BJ (cell line): Measurements from ENCODE around the gene NLGN1. TPM values are rescaled to one million over a fixed set of nuclear protein-coding genes. Genes with fewer than 3 reads are reported as not detected.

Experiments used
- CTCF ChIA-PET: fragments of 350-600 bp; formaldehyde crosslinking; extraction: SDS; loops from one replicate; lab custom pipeline; 2021; ENCODE audit warnings: antibody characterized with exemption, inconsistent platforms; lab: Yijun Ruan, JAX
- POLR2A ChIA-PET: fragments of 300-600 bp; sonication (Branson Sonifier 250); formaldehyde crosslinking; extraction: SDS; loops from one replicate; lab custom pipeline; 2021; ENCODE audit warnings: antibody characterized with exemption; lab: Charles Lee
- DNase-seq: peaks from one replicate; pipeline ENCODE4 v3.0.0-alpha.2; 2011; ENCODE audit warnings: low read depth
- H3K27me3 ChIP-seq: 2 replicates; pipeline ENCODE4 v1.6.0; 2011; ENCODE audit warnings: low read length; ENCODE audit not compliant: control insufficient read depth, insufficient read depth
- H3K36me3 ChIP-seq: 2 replicates; pipeline ENCODE4 v1.5.1; 2011; ENCODE audit warnings: low read length; ENCODE audit not compliant: control insufficient read depth, insufficient read depth
- H3K4me3 ChIP-seq: 2 replicates; pipeline ENCODE4 v1.5.1; 2011; ENCODE audit warnings: low read depth, mild to moderate bottlenecking, control low read depth, low read length
- polyA plus RNA-seq: library from polyadenylated mRNA; depleted of rRNA; stranded (reverse); fragments of >200 nt; gene quantifications from 2 replicates; pipeline ENCODE4 v1.2.3, GENCODE V29; 2011
- TF ChIP-seq, protein P1 (sequence below): IDR thresholded peaks from 2 replicates; pipeline ENCODE4 v1.5.1; 2011; ENCODE audit warnings: low read depth, mild to moderate bottlenecking, control low read depth, inconsistent platforms, low read length, moderate library complexity; ENCODE audit not compliant: insufficient read depth

The NLGN1 gene
- polyA plus RNA-seq, 1 experiment = 15.5 TPM

DNA sequence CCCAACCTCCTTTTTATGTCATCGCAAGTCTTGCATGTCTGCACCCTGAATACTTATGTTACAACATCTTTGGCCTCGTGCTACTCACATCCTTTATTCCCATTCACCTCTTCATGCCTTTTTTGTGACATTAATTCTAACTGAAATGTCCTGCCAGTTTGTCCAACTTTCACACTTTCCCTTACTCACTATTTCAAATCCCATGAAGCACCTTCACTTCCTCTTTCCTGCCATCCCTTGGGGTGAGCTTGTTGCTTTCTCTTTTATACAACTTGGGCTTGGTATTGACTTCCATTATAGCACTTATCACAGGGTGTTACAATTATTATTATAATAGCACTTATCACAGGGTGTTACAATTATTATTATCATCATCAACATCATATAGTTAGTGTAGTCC, 496.3 kb downstream of the NLGN1 start:
- TF ChIP-seq, protein P1, sequence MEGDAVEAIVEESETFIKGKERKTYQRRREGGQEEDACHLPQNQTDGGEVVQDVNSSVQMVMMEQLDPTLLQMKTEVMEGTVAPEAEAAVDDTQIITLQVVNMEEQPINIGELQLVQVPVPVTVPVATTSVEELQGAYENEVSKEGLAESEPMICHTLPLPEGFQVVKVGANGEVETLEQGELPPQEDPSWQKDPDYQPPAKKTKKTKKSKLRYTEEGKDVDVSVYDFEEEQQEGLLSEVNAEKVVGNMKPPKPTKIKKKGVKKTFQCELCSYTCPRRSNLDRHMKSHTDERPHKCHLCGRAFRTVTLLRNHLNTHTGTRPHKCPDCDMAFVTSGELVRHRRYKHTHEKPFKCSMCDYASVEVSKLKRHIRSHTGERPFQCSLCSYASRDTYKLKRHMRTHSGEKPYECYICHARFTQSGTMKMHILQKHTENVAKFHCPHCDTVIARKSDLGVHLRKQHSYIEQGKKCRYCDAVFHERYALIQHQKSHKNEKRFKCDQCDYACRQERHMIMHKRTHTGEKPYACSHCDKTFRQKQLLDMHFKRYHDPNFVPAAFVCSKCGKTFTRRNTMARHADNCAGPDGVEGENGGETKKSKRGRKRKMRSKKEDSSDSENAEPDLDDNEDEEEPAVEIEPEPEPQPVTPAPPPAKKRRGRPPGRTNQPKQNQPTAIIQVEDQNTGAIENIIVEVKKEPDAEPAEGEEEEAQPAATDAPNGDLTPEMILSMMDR = no peak
- no peak for DNase-seq
- H3K36me3 ChIP-seq = no peaks in the 10 kb centered on the region
- H3K4me3 ChIP-seq = no peak overlapping the region
- CTCF ChIA-PET = no interaction called here
- POLR2A ChIA-PET = no interaction called here
- H3K27me3 ChIP-seq = no peaks in the 10 kb centered on the region

GRCh38 chr3:173897631-173898030, 500.1 kb downstream of the NLGN1 start:
- TF ChIP-seq, protein P1 = no peak
- ChIA-PET POLR2A (no interaction called here), CTCF (no interaction called here)
- no peaks in the 10 kb centered on the region for H3K27me3 ChIP-seq
- no peaks in the 10 kb centered on the region for H3K36me3 ChIP-seq
- no peak for DNase-seq
- H3K4me3 ChIP-seq = no peak overlapping the region

GRCh38 chr3:173901649-173902048, 504.1 kb downstream of the NLGN1 start:
- Histone ChIP-seq H3K27me3 (no peaks in the 10 kb centered on the region), H3K36me3 (no peaks in the 10 kb centered on the region), H3K4me3 (no peak overlapping the region)
- POLR2A ChIA-PET = no interaction called here
- DNase-seq = no peak
- CTCF ChIA-PET = no interaction called here
- TF ChIP-seq, protein P1 = no peak

- ChIA-PET POLR2A (no interaction called here), CTCF (interaction anchor here (1.1 kb wide), 1 partner anchor 18 kb away, joined by 3 read pairs; no protein-coding TSS in a partner anchor)
- TF ChIP-seq, protein P1 = no peak
- DNase-seq = no peak
- Histone ChIP-seq H3K4me3 (no peak overlapping the region), H3K27me3 (no peaks in the 10 kb centered on the region), H3K36me3 (no peaks in the 10 kb centered on the region)
These were observed 504.9 kb downstream of the NLGN1 start for GRCh38 chr3:173902401-173902800.

DNA sequence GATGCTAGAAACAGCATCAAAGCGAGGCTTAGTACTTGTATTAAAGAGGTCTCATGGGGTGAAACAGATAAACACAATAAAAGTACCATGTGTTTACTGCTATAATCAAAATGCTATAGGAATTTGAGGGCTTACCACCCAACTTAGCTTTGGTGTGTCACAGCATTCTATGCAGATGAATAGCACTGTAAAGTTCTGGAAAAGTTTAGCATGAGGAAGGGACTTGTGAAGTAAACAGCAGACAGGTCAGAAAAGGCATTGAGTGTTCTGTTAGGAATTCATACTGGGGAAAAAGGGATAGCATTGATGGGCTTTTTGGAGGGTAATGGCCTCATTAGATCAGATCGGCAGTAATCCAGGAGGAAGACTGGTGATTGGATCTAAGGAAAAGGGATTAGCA, 505.3 kb downstream of the NLGN1 start:
- ChIA-PET POLR2A (no interaction called here), CTCF (interaction anchor here (1.1 kb wide), 1 partner anchor 18 kb away, joined by 3 read pairs; no protein-coding TSS in a partner anchor)
- no peak overlapping the region for H3K4me3 ChIP-seq
- no peaks in the 10 kb centered on the region for H3K27me3 ChIP-seq
- DNase-seq = no peak
- TF ChIP-seq, protein P1 = no peak
- H3K36me3 ChIP-seq = no peaks in the 10 kb centered on the region
